Keratinocyte (primary cell): ENCODE data around the gene ERICH6B. TPM values are rescaled to one million over a fixed set of nuclear protein-coding genes. Genes with fewer than 3 reads are reported as not detected.
A peak's percentile ranks its signal among the peaks of the same experiment; 100 is the strongest.

Experiments
- DNase-seq: peaks from one replicate; pipeline ENCODE4 v3.0.0-alpha.2; 2011; ENCODE audit warnings: low read depth, missing footprints, low spot score
- FAIRE-seq: peaks from 2 replicates; lab custom pipeline; 2011; peaks lifted over from hg19 to GRCh38; lab: Jason Lieb, UNC
- H2AFZ ChIP-seq: 2 replicates; pipeline ENCODE4 v1.6.0; 2012; ENCODE audit warnings: low read length, control low read depth, inconsistent platforms; ENCODE audit not compliant: control insufficient read depth
- H3K27ac ChIP-seq: 2 replicates; pipeline ENCODE4 v1.5.1; 2011; ENCODE audit warnings: low read length; ENCODE audit not compliant: control insufficient read depth, insufficient read depth
- H3K27me3 ChIP-seq: 3 replicates; pipeline ENCODE4 v1.6.0; 2011; ENCODE audit warnings: low read length; ENCODE audit not compliant: control insufficient read depth, insufficient read depth; ENCODE audit errors: extremely low read depth
- H3K36me3 ChIP-seq, 2 experiments: 2 replicates in 1 of 2; 3 replicates in 1 of 2; pipeline ENCODE4 v1.5.1; 2011; ENCODE audit warnings: low read length in 2 of 2, mild to moderate bottlenecking in 1 of 2; ENCODE audit not compliant: control insufficient read depth in 2 of 2, insufficient read depth in 2 of 2; ENCODE audit errors: extremely low read depth in 1 of 2
- H3K4me1 ChIP-seq: 3 replicates; pipeline ENCODE4 v1.5.1; 2011; ENCODE audit warnings: low read length; ENCODE audit not compliant: control insufficient read depth, insufficient read depth; ENCODE audit errors: extremely low read depth
- H3K4me2 ChIP-seq: 3 replicates; pipeline ENCODE4 v1.6.0; 2011; ENCODE audit warnings: low read depth, low read length; ENCODE audit not compliant: control insufficient read depth, insufficient read depth; ENCODE audit errors: extremely low read depth
- H3K4me3 ChIP-seq, 3 experiments: fragments of 200-600 bp in 1 of 3; sonication (generic) in 1 of 3; 2 replicates in 2 of 3; 3 replicates in 1 of 3; pipeline ENCODE4 v1.5.1; 2011 to 2016; ENCODE audit warnings: low read length in 3 of 3, mild to moderate bottlenecking in 3 of 3, control low read depth in 2 of 3, inconsistent platforms in 1 of 3, low read depth in 1 of 3, mixed read lengths in 1 of 3, mixed run types in 1 of 3, moderate library complexity in 1 of 3; ENCODE audit not compliant: control insufficient read depth in 2 of 3, insufficient read depth in 2 of 3; ENCODE audit errors: extremely low read depth in 1 of 3
- H3K79me2 ChIP-seq: 2 replicates; pipeline ENCODE4 v1.6.0; 2012; ENCODE audit warnings: low read length; ENCODE audit not compliant: control insufficient read depth, insufficient read depth
- H3K9ac ChIP-seq: 3 replicates; pipeline ENCODE4 v1.6.0; 2011; ENCODE audit warnings: low read length; ENCODE audit not compliant: control insufficient read depth, insufficient read depth; ENCODE audit errors: extremely low read depth
- H3K9me1 ChIP-seq: 3 replicates; pipeline ENCODE4 v1.6.0; 2011; ENCODE audit warnings: low read length; ENCODE audit not compliant: control insufficient read depth, insufficient read depth; ENCODE audit errors: extremely low read depth
- H3K9me3 ChIP-seq: 2 replicates; pipeline ENCODE4 v1.5.1; 2012; ENCODE audit warnings: low read depth, low read length; ENCODE audit not compliant: control insufficient read depth
- H4K20me1 ChIP-seq: 3 replicates; pipeline ENCODE4 v1.6.0; 2011; ENCODE audit warnings: low read length; ENCODE audit not compliant: control insufficient read depth, insufficient read depth; ENCODE audit errors: extremely low read depth
- CTCF ChIP-seq, 3 experiments: IDR thresholded peaks in 1 of 3; conservative IDR thresholded peaks in 1 of 3; optimal IDR thresholded peaks in 1 of 3; 2 replicates in 2 of 3; 3 replicates in 1 of 3; pipeline versions ENCODE3 to v1.5.1; 2011; ENCODE audit warnings: low read length in 3 of 3, mild to moderate bottlenecking in 3 of 3, moderate library complexity in 2 of 3, control low read depth in 1 of 3, inconsistent platforms in 1 of 3; ENCODE audit not compliant: insufficient read depth in 2 of 3; ENCODE audit errors: extremely low read depth in 1 of 3
- EZH2 ChIP-seq: IDR thresholded peaks from one replicate; pipeline ENCODE4 v1.6.1; 2012; ENCODE audit warnings: inconsistent platforms, mild to moderate bottlenecking, low read length, moderate library complexity
- dilution Hi-C: fragments of 300-500 bp; cut with MboI; formaldehyde crosslinking; loops from one replicate; pipeline ENCODE4 v1.7.0; 2020; ENCODE audit warnings: low sequenced_read_pairs; ENCODE audit not compliant: extremely low pct_ligation_motif_present
- polyA plus RNA-seq, 5 experiments: library from polyadenylated mRNA; depleted of rRNA in 3 of 5; stranded (reverse) in 3 of 5; stranded (forward) in 1 of 5; unstranded in 1 of 5; fragments of >200 nt; gene quantifications; 1 replicate in 1 of 5; 2 replicates in 3 of 5; 3 replicates in 1 of 5; pipeline versions ENCODE4 v1.2.1 to v1.2.3, GENCODE V29; 2011 to 2012; ENCODE audit warnings: missing spikeins in 2 of 5, low read depth in 1 of 5, low replicate concordance in 1 of 5
- small RNA-seq, 3 experiments: library from RNA; depleted of rRNA; stranded (forward); fragments of <200 nt; gene quantifications; one replicate each; pipeline ENCODE3, GENCODE V24; 2012; ENCODE audit warnings: low read depth in 3 of 3, low replicate concordance in 1 of 3; ENCODE audit not compliant: insufficient read length in 3 of 3

ERICH6B gene
- polyA plus RNA-seq, 1 donor (not counting 4 experiments of a cell fraction or from before 2014, with no cell fraction given), result not detected

GRCh38 chr13:45492538-45492937 lies 123.0 kb downstream of the ERICH6B start:
- FAIRE-seq (no peak), DNase-seq (no peak)
- Histone ChIP-seq H4K20me1 (no peaks in the 10 kb centered on the region), H3K4me3 (no peak overlapping the region), H3K4me2 (peak overlapping the region; percentile 36), H3K27me3 (no peaks in the 10 kb centered on the region), H3K9ac (no peak overlapping the region), H3K79me2 (no peaks in the 10 kb centered on the region), H3K9me3 (no peaks in the 10 kb centered on the region), H3K9me1 (no peaks in the 10 kb centered on the region), H3K36me3 (peaks cover 9 to 11% of the 10 kb centered on the region in 2 experiments), H3K27ac (peak overlapping the region; percentile 45), H2AFZ (no peak overlapping the region), H3K4me1 (peaks cover 15% of the 10 kb centered on the region)
- no peak for TF ChIP-seq CTCF (optimal IDR thresholded peaks at IDR 0.05 in 1 of 3, IDR thresholded peaks at IDR 0.05 in 1 of 3, conservative IDR thresholded peaks at IDR 0.05 in 1 of 3; ENCODE audit: extremely low read depth in 1 of 3, insufficient read depth in 2 of 3, low read length in 3 of 3)
- no peak for TF ChIP-seq EZH2
- dilution Hi-C loops, result no loop called here

Small RNA genes within 50 kb of the gene (small RNA-seq; reads per million reads assigned to genes)
- gene RNA5SP27 (0 reads per million in 3 experiments), gene TIMM9P3 (0 reads per million in 3 experiments)

Other genes starting within 250 kb of the ERICH6B start
- gene SLC25A30, start 197.4 kb downstream of the ERICH6B start, polyA plus RNA-seq, result 21.4 to 26.8 TPM (median 24.5 TPM) in 3 replicates
- 22.8 to 31.0 TPM (median 24.0 TPM) in 3 replicates for gene COG3, start 150.8 kb downstream of the ERICH6B start, polyA plus RNA-seq
- not detected in 3 replicates for gene CBY2, start 86.6 kb upstream of the ERICH6B start, polyA plus RNA-seq
- 0.12 to 0.19 TPM (median 0.17 TPM) in 3 replicates for gene SIAH3, start 236.0 kb upstream of the ERICH6B start, polyA plus RNA-seq